GM12874 (cell line): ENCODE data around the gene RAF1.

Experiments used
- TF ChIP-seq, protein P1 (sequence below): IDR thresholded peaks from 2 replicates; pipeline ENCODE4 v1.5.1; 2011; ENCODE audit warnings: low read depth, mild to moderate bottlenecking, control low read depth, low read length, moderate library complexity; ENCODE audit not compliant: insufficient read depth

RAF1 gene

DNA sequence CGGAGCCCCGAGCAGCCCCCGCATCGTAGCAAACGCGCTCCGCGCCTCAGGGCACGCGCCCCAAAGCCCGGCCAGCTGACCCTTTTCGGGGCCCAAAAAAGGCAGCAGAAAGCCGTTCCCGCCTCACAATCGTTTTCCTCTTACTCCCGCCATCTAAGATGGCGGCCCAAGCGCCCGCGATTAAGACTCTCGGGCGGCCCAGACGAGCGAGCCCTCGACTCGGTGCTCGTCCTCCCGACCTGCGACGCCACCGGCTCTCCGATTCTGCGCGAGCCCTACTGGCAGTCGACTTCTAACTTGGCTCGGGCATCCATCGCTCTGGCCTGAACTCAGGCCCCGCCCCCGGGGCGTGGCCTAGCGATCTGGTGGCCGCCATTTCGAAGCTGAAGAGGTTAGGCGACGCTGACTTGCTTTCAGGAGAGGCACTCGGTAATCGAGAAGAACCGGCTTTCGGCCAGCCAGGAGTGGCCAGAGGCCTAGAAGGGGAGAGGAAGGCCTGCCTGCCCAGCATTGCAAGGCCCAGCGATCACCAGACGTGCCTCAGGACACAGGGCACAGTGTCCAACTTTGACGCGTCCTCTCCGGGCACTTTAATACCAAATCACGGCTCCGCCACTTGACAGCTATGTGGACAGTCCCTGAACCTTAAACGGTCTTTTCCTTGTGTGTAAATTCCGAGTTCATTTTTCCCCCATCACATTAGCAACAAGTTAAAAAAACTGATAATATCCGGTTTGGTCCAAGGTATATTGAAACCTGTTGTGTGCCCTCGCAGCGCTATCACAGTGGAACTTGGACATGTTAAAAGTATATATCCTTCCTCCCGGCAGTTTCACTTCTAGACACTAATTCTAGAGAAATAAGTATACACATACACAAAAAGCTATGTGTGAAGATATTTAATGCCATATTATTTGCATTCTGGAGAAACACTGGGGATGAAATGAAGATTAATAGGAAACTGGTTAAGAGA lies at the start of gene RAF1:
Gene RAF1 (minus strand): TSS at position 182 of the 973 bp plus-strand sequence. CDS start 45,396 bp downstream, outside the sequence.
- TF ChIP-seq, protein P1, sequence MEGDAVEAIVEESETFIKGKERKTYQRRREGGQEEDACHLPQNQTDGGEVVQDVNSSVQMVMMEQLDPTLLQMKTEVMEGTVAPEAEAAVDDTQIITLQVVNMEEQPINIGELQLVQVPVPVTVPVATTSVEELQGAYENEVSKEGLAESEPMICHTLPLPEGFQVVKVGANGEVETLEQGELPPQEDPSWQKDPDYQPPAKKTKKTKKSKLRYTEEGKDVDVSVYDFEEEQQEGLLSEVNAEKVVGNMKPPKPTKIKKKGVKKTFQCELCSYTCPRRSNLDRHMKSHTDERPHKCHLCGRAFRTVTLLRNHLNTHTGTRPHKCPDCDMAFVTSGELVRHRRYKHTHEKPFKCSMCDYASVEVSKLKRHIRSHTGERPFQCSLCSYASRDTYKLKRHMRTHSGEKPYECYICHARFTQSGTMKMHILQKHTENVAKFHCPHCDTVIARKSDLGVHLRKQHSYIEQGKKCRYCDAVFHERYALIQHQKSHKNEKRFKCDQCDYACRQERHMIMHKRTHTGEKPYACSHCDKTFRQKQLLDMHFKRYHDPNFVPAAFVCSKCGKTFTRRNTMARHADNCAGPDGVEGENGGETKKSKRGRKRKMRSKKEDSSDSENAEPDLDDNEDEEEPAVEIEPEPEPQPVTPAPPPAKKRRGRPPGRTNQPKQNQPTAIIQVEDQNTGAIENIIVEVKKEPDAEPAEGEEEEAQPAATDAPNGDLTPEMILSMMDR, result no peak

DNA sequence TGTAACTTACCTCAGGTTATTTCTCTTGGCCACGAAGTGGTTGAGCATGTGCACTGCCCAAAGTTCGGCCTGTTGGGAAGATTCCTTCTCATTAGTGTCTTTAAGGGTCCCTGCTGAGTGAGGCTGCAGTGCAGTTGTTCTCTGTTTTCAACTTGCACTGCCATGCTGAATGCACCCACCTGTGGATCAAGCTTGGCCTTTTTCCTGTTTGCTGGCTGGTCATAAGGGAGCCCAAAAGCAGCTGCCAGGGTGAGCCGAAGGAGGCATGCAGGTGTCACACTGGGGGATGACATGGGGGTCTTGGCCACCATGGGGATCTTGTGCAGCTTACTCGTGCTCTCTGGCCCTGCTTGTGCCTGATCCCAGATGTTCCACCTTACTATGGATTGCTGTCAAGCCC lies 46.1 kb upstream of the RAF1 start:
- TF ChIP-seq, protein P1, result no peak

DNA sequence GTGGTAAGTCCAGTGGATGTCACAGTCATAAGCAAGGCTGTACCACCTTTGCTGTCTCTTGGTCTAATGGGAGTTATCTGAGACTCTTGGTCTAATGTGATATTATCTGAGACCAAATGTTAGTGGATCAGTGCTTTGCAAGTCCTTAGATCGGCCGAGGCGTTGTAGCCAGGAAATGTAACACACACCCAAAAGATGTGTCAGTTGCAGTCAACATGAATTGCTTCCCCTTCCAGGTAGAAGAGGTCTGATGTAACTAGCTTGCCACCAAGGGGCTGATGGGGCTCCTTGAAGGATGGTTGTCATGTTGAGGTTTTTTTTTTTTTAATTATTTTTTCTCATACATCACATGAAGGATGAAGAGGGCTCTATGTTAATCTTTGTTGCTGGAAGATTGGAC lies 45.4 kb upstream of the RAF1 start:
- TF ChIP-seq, protein P1, result no peak

DNA sequence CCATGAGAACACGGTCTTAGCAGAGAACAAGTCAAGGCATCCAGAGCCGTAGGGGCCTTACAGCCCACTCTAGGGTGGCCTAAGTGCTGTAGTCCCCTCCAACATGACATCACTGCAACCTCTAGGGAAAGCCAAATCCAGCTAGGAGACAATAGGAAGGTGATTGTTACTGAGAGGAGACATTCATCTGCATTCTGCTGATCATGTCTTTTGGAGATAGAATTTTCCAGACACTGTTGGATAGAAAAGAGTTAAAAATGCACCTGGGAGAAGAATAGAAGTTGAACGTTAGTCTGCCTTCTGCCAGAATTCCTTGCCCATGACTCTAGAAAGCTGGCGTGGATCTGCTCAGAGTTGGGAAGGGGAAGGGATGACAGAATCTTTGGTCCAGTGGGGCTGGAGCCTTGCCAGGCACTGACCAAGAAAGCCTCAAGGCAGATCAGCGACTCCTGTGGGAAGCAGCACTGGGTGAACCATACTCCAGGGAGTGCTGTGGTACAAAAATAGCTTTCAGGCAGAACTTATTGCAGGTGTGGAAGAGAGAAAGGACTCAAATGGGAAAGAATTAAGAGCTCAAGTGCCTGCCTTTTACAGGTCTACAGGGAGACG lies 44.8 kb upstream of the RAF1 start:
- TF ChIP-seq, protein P1, result no peak

DNA sequence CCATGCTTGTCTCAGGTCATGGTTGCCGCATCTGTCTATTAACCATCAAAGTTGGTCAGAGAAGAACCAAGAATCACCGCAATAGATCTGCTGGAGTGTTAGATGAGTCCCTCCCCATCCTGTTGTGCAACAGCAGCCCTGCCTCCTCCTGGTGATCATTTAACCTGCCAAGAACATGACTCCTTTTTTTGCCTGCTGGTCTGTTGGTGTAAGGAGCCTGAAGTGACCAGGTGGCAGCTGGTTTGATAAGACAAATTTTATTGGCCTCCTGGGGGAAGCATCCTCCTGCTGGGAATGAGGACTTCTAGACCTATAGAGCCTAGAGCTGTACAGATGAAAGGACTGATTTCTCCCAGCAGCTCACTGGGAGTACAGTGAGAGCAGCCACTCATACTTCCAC lies 43.5 kb upstream of the RAF1 start:
- TF ChIP-seq, protein P1, result no peak

DNA sequence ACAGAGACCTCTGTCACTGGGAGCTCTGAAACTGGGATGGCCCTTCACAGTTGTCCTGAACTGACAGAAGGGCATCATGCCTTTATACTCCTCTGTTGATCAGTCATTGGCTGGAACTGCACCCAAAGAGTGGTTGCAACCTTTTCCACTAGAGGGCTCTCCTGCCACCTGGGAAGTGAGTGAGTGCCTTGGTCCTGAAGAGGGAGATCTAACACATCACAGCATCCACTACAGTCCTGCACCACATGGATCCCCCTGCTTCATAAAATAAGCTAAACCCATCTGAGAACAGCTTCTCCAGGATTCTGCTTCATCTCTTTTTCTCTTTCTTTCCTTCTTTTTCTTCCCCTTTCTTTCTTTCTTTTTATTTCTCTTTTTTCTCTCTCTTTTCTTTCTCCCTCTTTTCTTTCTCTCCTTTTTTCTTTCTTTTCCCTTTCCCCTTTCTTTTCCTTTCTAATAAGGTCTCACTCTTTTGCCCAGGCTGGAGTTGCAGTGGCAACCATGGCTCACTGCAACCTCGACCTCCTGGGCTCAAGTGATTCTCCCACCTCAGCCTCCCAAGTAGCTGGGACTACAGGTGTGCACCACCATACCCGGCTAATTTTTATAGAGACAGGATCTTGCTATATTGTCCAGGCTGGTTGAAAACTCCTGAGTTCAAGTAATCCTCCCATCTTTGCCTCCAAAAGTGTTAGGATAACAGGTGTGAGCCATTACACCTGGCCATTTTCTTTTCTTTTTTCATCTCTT lies 42.8 kb upstream of the RAF1 start:
- TF ChIP-seq, protein P1, result peak; percentile 82

DNA sequence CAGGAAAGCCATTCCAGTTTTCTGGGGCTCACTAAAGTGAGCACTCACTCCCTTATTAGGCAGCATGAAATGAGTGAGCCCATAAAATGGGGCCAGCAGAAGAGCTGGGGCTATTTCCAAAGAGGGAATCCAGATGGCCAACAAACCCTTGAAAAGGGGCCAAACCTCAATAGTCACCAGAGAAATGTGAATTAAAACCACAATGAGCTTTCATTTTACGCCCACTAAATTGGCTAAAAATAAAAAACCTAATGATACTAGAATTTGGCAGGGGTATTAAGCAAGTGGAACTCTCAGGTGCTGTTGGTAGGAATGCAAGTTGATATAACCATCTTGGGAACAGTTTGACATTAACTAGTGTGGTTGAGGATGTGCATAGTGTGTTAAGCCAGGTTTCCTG lies 42.1 kb upstream of the RAF1 start:
- TF ChIP-seq, protein P1, result no peak
